HG03097 (cell line): ENCODE results near the gene GTF2IRD1.
"Not testable (repeated sequence)": the region's sequence is repeated elsewhere in the genome, so short reads cannot be mapped to it uniquely, and the experiment has no call there.

Source experiments
- ATAC-seq: cut with Tn5 transposase; IDR thresholded peaks from one replicate; pipeline ENCODE4 v1.9.1; 2021; ENCODE audit not compliant: unreplicated experiment, low FRiP score

The GTF2IRD1 gene

GRCh38 chr7:74485611-74486010 is 31.9 kb downstream of the GTF2IRD1 start:
- ATAC-seq = no peak

- not testable (repeated sequence) for ATAC-seq
Measured at GRCh38 chr7:74488518-74489030, 34.9 kb downstream of the GTF2IRD1 start.

DNA sequence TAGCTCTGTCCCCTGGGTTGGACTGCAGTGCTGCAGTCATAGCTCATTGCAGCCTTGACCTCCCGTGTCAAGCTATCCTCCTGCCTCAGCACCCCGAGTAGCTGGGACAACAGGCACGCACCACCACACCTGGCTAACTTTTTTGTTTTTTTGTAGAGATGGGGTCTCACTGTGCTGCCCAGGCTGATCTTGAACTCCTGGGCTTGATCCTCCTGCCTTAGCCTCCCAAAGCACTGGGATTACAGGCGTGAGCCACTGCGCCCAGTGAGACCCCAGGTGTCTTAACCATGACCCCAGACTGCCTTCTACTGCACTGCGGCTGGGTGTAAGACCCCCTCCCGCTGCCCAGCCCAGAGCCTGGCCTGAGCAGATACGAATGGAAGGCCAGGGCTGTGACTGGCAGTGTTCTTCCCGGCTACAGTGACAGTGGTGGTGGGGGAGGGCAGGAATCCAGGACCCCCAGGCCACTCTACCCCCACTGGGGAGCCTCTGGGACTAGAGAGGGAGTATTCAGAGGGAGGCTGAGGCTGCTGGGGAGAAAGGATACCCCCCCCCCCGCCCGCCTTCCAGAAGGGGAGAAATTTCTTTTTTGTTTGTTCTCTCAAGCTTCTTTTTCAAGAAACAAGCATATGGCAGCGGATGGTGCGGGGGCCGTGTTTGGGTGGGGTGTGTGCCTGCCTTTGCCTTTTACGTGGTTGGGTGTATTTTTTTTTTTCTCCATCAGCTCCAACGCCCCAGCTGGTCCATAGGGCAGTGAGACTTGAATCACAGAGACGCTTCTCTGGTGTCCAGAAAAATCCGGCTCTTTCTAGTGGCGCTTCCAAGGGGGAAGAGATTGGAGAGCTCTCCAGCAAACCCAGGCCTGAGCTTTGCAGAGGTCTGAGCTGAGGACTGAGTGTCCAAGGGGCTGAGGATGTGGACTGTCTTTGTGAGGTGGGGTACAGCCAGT is 36.6 kb downstream of the GTF2IRD1 start:
- ATAC-seq = no peak

- ATAC-seq = not testable (repeated sequence)
Measured at GRCh38 chr7:74491490-74491889, 37.8 kb downstream of the GTF2IRD1 start.

- no peak for ATAC-seq
Measured at GRCh38 chr7:74493295-74493694, 39.6 kb downstream of the GTF2IRD1 start.

DNA sequence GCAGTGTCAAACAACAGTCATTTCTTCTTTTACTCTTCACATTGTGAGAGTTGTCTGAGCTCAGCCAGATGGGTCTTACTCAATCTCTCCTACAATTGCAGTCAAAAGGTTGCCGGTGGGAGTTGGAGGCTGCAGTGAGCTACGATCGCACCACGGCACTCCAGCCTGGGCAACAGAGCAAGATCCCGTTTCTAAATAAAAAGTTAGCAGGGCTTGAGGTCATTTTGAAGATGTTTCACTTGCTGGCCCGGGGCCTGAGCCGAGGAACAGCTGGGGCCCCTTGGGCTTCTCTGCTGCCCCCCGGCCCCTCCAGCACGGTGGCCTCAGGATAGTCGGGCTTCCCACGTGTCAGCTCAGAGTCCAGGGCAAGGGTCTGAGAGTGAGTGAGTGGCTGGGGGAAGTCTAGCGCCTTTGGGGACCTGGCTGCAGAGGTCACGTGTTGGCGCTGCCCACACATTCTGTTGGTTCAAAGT is 40.4 kb downstream of the GTF2IRD1 start:
- no peak for ATAC-seq

- ATAC-seq = no peak
Measured at GRCh38 chr7:74495112-74496086, 41.7 kb downstream of the GTF2IRD1 start.

DNA sequence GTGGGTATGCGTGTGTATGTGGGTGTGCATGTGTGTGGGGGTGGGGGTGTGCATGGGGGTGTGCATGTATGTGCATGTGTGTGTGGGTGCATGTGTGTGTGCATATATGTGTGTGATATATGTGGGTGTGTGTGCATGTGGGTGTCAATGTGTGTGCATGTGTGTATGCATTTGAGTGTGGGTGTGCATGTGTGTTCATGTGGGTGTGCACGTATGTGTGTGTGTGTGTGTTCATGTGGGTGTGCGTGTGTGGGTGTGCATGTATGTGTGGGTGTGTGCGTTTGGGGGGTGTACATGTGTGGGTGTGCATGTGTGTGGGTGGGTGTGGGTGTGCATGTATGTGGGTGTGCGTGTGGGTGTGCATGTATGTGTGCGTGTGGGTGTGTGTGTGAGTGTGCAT is 42.6 kb downstream of the GTF2IRD1 start:
- no peak for ATAC-seq

GRCh38 chr7:74496773-74497172 is 43.1 kb downstream of the GTF2IRD1 start:
- ATAC-seq = not testable (repeated sequence)

DNA sequence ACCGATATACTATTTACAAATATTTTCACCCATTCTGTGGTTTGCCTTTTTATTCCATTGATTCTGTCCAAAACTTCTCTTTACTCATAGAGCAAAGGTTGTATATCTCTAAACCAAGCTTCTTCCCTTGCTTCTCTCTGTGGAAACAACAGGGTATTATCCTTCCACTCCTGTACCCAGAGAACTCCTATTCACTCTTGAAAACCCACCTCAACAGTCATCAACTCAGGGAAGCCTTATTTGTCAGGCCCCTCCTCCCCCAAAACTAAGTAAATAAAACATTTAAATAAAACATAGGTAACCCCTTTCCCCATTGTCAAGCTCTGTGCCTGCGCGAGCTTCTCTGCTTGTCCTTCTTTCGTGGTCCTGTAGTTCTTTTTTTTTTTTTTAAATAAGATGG is 44.6 kb downstream of the GTF2IRD1 start:
- no peak for ATAC-seq

DNA sequence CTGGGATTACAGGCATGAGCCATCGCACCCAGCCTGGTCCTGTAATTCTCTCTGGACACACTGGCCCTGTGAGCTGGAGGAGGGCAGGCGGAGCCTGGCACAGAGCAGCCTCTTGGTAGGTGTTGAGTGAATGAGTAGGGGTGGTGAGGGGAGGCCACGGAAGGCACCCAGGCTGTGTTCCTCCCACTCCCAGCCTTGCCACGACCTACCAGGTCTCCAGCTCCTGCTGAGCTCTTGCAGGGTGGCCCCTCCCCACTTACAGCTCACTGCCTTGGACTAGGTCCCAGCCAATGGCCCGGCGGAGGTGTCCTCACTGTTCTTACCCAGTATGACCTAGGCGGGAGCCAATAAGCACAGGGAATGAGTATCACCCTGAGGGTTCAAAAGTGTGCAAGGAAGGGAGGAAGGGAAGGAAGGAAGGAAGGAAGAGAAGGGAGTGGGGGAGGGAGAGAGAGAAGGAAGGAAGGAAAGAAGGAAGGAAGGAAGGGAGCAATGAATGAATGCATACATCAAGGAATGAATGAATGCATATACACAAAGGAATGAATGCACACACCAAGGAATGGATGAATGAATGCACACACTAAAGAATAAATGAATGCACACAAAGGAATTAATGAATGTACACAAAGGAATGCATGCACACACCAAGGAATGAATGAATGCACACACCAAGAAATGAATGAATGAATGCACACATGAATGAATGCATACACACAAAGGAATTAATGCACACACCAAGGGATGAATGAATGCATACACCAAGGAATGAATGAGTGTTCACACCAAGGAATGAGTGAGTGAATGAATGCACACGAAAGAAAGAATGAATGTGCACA is 45.5 kb downstream of the GTF2IRD1 start:
- ATAC-seq = no peak

GRCh38 chr7:74499835-74500388 is 46.2 kb downstream of the GTF2IRD1 start:
- ATAC-seq = no peak

GRCh38 chr7:74501298-74501697 is 47.6 kb downstream of the GTF2IRD1 start:
- no peak for ATAC-seq

DNA sequence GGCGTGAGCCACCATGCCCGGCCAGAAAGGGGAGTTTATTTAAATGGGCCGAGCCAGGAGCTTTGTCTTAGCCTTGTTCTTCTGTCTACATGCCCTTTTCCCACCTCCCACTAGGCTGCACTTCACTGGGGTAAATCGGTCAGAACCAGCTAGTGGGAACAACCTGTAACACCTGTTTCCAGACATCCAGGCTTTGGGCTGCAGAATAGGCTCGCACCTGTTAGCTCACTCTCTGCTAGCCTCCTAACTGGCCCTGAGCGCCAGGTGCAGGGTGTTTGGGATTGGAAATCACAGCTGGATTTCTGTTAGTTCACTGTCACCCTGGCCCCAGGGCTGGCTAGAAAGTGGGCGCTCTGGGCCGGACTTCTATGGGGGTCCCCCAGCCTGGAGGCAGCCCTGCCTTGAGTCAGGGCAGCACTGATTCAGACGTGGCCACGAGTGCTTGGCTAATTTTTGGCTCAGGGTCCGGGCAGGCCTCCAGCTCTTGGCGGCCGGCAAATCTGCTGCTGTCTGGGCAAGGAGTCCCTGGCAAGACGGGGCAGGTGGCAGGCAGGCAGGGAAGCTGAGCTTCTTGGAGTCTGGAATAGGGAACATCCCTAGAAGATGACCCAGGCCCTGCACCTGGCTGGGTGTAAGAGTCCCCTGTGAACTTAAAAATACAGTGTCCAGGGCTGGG is 48.6 kb downstream of the GTF2IRD1 start:
- ATAC-seq = no peak

DNA sequence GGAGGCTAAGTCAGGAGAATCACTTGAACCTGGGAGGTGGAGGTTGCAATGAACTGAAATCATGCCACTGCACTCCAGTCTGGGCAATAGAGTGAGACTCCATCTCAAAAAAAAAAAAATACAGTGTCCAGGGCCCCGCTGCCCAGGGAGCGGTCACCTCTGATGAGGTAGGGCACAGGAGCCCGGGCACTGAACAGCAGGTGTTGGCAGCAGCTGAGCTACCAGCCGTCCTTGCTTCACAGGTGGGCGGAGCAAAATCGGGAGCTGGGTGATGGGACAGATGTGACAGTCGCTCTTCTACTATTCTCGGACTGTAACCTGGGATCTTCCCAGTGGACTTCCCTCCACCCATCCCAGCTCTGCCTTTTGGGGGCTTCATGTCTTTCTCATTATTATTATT is 49.4 kb downstream of the GTF2IRD1 start:
- ATAC-seq = no peak

DNA sequence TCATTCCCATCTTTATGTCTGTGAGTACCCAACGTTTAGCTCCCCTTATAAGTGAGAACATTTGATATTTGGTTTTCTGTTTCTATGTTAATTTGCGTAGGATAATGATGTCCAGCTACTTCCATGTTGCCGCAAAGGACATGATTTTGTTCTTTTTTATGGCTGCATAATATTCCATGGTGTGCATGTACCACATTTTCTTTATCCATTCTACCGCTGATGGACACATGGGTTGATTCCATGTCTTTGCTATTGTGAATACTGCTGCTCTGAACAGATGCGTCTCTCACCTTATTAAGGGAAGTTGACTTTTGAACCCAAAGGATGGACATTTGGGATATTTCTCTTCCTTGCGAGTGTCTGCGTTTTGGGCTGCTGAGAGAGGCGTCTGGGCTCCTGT is 50.2 kb downstream of the GTF2IRD1 start:
- no peak for ATAC-seq

DNA sequence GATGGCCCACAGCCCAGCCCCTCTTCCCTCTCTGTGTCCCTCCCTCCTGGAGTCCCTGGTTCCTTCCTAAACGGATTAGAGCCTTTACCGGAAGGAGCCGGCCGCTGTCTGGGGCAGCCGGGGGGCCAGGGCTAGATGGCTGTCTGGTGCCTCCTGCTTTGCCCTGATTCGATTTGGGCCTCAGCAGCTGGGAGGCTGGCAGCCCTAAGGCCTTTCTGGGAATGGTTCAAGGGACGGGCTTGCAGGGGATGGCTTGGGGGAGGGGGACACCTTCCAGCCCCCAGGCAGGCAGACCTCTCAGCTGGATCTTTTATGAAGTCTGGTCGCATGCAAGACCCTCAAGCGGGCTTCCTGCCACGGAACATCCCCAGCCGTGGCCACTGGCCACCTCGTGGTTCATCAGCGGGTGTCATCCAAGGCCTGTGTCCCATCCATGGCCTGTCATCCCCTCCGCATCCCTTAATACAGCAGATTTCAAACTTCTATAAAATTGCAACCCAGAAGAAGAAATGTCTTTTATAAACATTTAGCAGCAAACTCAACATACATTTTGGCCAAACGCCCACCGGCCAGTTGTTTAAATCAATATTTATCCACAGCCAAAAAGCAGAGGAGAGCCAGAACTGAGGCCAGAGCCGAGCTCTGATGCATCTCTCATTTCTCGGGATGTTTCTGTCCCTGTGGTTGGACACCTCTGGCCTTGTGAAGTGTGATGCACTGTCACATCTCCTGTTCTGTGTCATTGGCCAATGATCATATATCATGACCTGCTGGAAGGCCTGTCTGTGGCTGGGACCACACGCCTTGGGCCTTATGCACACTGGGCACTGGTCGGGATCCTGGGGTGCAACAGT is 52.0 kb downstream of the GTF2IRD1 start:
- no peak for ATAC-seq

- ATAC-seq = no peak
Measured at GRCh38 chr7:74506325-74506724, 52.6 kb downstream of the GTF2IRD1 start.
